ENCODE measurements around the gene UFSP1. TPM values are rescaled to one million over a fixed set of nuclear protein-coding genes. Genes with fewer than 3 reads are reported as not detected.
"Not testable (repeated sequence)": the region's sequence is repeated elsewhere in the genome, so short reads cannot be mapped to it uniquely, and the experiment has no call there.

UFSP1 gene
- total RNA-seq, 1 experiment from 2014 or later: 8.9 TPM

DNA sequence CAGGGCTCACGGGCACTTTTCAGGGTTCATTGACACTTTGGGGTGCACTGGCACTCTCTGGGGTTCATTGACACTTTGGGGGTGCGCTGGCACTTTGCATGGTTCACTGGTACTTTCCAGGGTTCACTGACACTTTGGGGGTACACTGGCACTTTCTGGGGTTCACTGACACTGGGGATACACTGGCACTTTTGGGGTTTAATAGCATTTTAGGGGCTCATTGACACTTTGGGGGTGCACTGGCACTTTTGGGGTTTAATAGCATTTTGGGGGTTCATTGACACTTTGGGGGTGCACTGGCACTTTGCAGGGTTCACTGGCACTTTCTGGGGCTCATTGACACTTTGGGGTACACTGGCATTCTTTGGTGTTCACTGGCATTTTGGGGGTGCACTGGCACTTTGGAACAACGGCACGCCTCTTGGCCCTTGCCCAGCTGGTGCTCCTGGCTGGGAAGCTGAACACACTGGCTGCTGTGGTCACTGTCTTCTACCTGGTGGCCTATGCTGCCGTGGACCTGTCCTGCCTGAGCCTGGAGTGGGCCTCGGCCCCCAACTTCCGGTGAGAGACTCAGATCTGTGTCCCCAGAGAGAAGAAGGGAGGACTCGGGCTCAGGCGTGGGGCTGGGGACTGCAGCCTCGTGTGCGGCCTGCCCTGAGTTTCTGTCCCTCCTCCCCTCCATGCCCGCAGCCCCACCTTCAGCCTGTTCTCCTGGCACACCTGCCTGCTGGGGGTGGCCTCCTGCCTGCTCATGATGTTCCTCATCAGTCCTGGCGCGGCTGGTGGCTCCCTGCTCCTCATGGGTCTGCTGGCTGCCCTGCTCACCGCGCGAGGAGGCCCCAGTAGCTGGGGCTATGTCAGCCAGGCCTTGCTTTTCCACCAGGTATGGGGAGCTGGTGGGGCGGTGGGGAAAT, 28.6 kb downstream of the UFSP1 start:
- DNase-seq (ENCODE audit: low read depth): no peak

DNA sequence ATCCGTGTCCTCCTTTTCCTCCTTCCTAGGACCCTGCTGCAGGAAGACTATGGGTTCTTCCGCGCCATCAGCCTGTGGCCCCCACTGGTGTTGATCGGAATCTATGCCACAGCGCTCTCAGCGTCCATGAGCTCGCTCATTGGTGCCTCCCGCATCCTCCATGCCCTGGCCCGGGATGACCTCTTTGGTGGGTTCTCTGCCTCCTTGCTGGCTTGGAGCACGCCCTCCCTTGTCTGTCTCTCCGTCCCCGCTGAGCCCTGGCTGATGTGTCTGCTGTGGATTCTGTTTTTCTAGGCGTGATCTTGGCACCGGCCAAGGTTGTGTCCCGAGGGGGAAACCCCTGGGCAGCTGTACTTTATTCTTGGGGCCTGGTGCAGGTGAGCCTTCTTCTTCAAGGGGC, 29.7 kb downstream of the UFSP1 start:
- no peak for DNase-seq (ENCODE audit: low read depth)

DNA sequence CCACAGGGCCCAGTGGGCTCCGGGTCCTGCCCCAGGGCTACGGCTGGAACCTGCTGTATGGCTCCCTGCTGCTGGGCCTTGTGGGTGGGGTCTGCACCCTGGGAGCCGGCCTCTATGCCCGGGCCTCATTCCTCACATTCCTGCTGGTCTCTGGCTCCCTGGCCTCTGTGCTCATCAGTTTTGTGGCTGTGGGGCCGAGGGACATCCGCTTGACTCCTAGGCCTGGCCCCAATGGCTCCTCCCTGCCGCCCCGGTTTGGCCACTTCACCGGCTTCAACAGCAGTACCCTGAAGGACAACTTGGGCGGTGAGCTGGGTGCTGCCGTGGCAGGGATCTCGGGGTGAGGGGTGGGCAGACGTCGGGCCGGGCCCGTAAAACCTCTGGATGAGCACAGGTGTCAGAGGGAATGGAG, 32.6 kb downstream of the UFSP1 start:
- no peak for DNase-seq (ENCODE audit: low read depth)

DNA sequence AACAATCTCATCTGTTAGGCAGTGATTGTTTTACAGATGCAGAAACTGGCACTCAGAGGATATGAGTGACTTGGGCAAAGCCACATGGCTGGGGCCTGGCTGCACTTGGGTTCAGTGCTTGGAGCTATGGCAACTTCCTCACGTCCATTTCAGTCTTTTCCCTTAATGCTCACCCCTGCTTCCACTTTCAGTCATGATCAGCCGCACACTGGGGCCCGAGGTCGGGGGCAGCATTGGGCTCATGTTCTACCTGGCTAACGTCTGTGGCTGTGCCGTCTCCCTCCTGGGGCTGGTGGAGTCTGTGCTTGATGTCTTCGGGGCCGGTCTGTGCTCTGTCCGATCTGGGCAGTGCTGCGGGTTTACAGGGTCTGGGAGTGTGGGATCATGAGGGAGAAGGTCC, 34.0 kb downstream of the UFSP1 start:
- DNase-seq (ENCODE audit: low read depth): no peak

DNA sequence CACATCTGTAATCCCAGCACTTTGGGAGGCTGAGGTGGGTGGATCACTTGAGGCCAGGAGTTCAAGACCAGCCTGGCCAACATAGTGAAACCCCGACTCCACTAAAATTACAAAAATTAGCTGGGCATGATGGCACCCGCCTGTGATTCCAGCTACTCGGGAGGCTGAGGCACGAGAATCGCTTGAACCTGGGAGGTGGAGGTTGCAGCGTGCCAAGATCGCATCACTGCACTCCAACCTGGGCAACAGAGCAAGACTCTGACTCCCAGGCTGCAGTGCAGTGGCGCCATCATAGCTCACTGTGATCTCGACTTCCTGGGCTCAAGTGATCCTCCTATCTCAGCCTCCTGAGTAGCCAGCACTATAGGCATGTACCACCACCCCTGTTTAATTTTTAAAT, 34.6 kb downstream of the UFSP1 start:
- DNase-seq (ENCODE audit: low read depth): not testable (repeated sequence)

DNA sequence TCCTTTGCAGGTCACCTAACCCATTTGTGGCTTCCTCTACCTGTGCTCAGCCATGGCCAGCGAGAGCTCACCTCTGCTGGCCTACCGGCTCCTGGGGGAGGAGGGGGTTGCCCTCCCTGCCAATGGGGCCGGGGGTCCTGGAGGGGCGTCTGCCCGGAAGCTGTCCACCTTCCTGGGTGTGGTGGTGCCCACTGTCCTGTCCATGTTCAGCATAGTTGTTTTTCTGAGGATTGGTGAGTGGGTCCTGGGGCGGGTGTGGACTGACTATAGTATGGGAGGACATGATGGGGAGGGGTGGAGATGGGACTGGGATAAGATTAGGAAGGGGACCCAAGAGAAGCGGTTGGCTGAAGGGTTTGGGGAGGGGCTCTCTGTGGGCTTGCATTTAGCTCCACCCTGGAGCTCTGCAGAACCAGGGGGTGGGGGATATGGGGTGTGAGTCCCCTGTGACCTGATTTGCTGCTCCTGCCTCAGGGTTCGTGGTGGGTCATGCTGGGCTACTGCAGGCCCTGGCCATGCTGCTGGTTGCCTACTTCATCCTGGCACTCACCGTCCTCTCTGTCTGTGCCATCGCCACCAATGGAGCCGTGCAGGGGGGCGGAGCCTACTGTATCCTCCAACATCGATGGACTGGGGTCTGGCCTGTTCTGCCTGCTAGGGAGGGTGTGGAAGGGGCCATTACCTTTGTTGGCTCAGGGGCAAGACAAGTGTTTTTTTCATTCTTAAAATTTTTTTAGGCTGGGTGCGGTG, 35.2 kb downstream of the UFSP1 start:
- no peak for DNase-seq (ENCODE audit: low read depth)

DNA sequence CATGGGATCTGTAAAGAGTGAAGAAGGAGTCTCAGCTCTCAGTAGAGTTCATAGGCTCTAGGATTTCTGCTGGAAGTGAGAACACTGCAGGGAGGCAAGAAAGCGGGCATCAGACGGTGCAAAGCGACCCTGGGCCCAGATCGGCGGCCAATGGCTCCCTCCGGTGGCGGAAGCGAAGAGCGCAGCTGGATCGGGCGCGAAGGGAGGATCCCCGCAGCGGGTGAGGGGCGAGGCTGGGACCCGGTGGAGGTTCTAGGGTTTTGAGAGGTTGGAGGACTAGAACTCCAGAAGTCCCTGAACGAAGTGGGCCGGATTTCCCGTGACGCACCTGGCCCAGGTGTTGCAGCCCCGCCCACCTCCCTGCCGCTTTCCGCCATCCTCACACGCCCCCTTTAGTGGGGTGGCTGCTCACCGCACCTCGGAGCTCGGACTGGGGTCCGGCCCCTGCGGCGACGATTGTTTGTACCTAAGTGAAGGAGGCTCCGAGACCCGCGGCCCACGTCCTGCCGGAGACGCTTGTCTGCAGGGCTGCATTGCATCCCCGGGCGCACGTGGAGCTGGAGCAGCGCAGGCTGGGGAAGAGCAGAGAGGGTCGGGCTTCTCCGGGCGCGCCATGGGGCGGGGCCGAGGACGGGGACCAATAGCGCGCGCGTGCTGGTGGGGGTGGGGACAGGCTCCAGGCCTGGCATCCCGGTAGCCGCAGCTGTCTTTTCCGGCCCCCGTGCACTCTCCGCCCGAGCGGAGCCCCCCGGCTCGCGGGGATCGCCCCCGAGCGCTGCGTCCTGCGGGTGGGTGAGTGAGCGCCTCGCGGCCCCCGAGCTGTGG, 37.3 kb downstream of the UFSP1 start, which contains the start of gene SLC12A9:
SLC12A9 (plus strand) TSS at position 666 of the 825 bp plus-strand sequence. CDS start 1,485 bp downstream, outside the sequence.
- DNase-seq (ENCODE audit: low read depth): peak; percentile 88

DNA sequence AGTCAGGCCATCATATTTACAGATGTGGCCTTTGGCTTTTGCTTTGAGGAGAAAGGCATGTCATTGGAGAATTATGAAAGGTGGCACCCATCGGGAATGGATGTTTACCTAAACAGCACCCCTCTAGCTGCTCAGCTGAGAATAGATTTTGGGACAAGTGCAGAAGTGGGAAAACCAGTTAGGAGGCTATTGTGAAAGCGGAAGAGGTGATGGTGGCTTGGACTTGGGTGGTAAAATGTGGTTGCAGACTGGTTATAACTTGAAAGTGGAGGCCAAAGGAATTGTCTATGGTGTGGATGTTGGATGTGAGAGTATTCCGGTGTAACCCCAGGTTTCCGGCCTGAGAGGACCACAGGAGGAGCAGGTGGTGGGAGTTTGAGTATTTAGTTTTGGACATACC, 42.2 kb downstream of the UFSP1 start:
- DNase-seq (ENCODE audit: low read depth): no peak

DNA sequence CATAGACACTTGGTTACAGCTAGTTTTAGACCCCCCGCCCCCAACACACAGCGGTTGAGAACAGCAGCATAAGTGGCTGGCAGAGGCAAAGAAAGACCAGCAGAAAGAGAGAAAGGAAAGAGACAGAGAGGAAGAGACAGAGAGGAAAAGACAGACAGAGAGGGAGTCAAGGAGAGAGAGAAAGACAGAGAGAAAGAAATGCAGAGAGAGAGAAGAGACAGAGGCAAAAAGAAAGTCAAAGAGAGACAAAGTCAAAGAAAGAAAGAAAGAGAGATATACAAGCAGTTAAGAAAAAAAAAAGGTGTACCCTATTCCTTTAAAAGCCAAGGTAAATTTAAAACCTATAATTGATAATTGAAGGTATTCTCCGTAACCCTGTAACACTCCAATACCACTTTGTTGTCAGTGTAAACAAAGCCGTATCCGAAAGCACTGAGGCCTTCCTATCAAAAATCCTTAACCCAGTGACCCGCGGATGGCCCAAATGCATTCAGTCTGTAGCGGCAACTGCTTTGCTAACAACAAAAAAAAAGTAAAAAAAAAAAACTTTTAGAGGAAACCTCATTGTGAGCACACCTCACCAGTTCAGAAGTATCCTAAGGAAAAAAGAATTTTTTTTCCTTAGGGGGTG, 48.9 kb downstream of the UFSP1 start:
- no peak for DNase-seq (ENCODE audit: low read depth)

DNA sequence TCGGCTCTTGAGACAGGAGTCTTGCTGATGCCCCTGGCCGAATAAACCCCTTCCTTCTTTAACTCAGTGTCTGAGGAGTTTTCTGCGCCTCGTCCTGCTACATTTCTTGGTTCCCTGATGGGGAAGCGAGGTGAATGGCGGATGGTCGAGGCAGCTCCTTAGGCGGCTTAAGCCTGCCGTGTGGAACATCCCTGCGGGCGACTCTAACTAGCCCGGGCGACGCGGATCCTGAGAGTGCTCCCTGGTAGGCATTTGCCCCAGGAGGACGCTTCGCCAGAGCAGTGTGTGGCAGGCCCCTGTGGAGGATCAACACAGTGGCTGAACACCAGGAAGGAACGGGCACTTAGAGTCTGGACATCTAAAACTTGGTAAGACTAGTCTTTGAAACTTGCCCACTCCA, 50.2 kb downstream of the UFSP1 start:
- DNase-seq (ENCODE audit: low read depth): no peak

Small RNA genes within 50 kb of the gene (small RNA-seq; reads per million reads assigned to genes)
- not detected for gene RN7SL549P
- not detected for gene RPS29P15

Other genes starting within 250 kb of the UFSP1 start
- gene TFR2, start 248.2 kb downstream of the UFSP1 start, total RNA-seq (2014; rRNA removed; shearing (Covaris generic)): not detected in 2 replicates
- gene ACTL6B, start 233.3 kb downstream of the UFSP1 start, total RNA-seq (2014; rRNA removed; shearing (Covaris generic)): not detected in 2 replicates
- gene GNB2, start 216.0 kb downstream of the UFSP1 start, total RNA-seq (2014; rRNA removed; shearing (Covaris generic)): 92.6 and 162 TPM in 2 replicates
- 11.9 and 13.8 TPM in 2 replicates for gene GIGYF1, start 195.5 kb downstream of the UFSP1 start, total RNA-seq (2014; rRNA removed; shearing (Covaris generic))
- gene POP7, start 183.6 kb downstream of the UFSP1 start, total RNA-seq (2014; rRNA removed; shearing (Covaris generic)): 167 and 168 TPM in 2 replicates
- gene EPO, start 169.2 kb downstream of the UFSP1 start, total RNA-seq (2014; rRNA removed; shearing (Covaris generic)): not detected in 2 replicates
- not detected in 2 replicates for gene ZAN, start 156.1 kb downstream of the UFSP1 start, total RNA-seq (2014; rRNA removed; shearing (Covaris generic))
- gene EPHB4, start 62.2 kb downstream of the UFSP1 start, total RNA-seq (2014; rRNA removed; shearing (Covaris generic)): 37.1 and 39.4 TPM in 2 replicates
- gene SLC12A9, start 37.0 kb downstream of the UFSP1 start, total RNA-seq (2014; rRNA removed; shearing (Covaris generic)): 19.9 and 27.4 TPM in 2 replicates
- 164 and 171 TPM in 2 replicates for gene TRIP6, start 22.3 kb downstream of the UFSP1 start, total RNA-seq (2014; rRNA removed; shearing (Covaris generic))
- gene SRRT, start 14.6 kb downstream of the UFSP1 start, total RNA-seq (2014; rRNA removed; shearing (Covaris generic)): 119 and 127 TPM in 2 replicates
- 0.27 TPM in 1 of 2 replicates, not detected in the other for gene ACHE, start 6.2 kb upstream of the UFSP1 start, total RNA-seq (2014; rRNA removed; shearing (Covaris generic))
- gene MUC3A, start 59.8 kb upstream of the UFSP1 start, total RNA-seq (2014; rRNA removed; shearing (Covaris generic)): not detected in 2 replicates
- gene MUC12, start 79.8 kb upstream of the UFSP1 start, total RNA-seq (2014; rRNA removed; shearing (Covaris generic)): not detected in 2 replicates
- not detected in 2 replicates for gene MUC17, start 130.4 kb upstream of the UFSP1 start, total RNA-seq (2014; rRNA removed; shearing (Covaris generic))
- gene TRIM56, start 195.8 kb upstream of the UFSP1 start, total RNA-seq (2014; rRNA removed; shearing (Covaris generic)): 10.8 and 11.4 TPM in 2 replicates
- gene SERPINE1, start 237.4 kb upstream of the UFSP1 start, total RNA-seq (2014; rRNA removed; shearing (Covaris generic)): 179 and 187 TPM in 2 replicates